SK-N-SH treated with all-trans-retinoic acid at 6 μM for 48 hours (cell line): ENCODE measurements around the gene CCDC80.

Source experiments
- ATAC-seq: fragments of 200-7000 bp; cut with Tn5 transposase; 3 replicates; pipeline ENCODE4 v1.9.1; 2020; ENCODE audit warnings: mild to moderate bottlenecking, moderate library complexity
- ARNTL ChIP-seq: fragments of 450-650 bp; formaldehyde crosslinking; IDR thresholded peaks from 2 replicates; pipeline ENCODE4 v1.5.0; 2020; ENCODE audit warnings: low read depth, mild to moderate bottlenecking, moderate library complexity, borderline replicate concordance
- CREB5 ChIP-seq: fragments of 250-450 bp; sonication (Bioruptor Pico); IDR thresholded peaks from 2 replicates; pipeline ENCODE4 v1.5.1; 2020; ENCODE audit warnings: low read depth, mild to moderate bottlenecking, moderate library complexity
- CSDC2 ChIP-seq: fragments of 250-450 bp; sonication (Bioruptor Pico); IDR thresholded peaks from 2 replicates; pipeline ENCODE4 v1.5.0; 2020; ENCODE audit warnings: mild to moderate bottlenecking, moderate library complexity
- CSRNP3 ChIP-seq: fragments of 250-450 bp; sonication (Bioruptor Pico); IDR thresholded peaks from 2 replicates; pipeline ENCODE4 v1.5.1; 2021; ENCODE audit warnings: mild to moderate bottlenecking, moderate library complexity
- ESRRG ChIP-seq: fragments of 250-450 bp; sonication (Bioruptor Pico); IDR thresholded peaks from 2 replicates; pipeline ENCODE4 v1.6.1; 2021; ENCODE audit warnings: mild to moderate bottlenecking
- GLIS3 ChIP-seq: fragments of 250-450 bp; sonication (Bioruptor Pico); IDR thresholded peaks from 2 replicates; pipeline ENCODE4 v1.5.0; 2020; ENCODE audit warnings: mild to moderate bottlenecking, moderate library complexity
- ISL1 ChIP-seq: fragments of 250-450 bp; sonication (Bioruptor Pico); IDR thresholded peaks from 2 replicates; pipeline ENCODE4 v2.1.2; 2022; ENCODE audit warnings: mild to moderate bottlenecking, moderate library complexity
- OSR1 ChIP-seq: fragments of 250-450 bp; sonication (Bioruptor Pico); IDR thresholded peaks from 2 replicates; pipeline ENCODE4 v1.8.0; 2022; ENCODE audit warnings: moderate library complexity, mild to moderate bottlenecking, inconsistent platforms
- PATZ1 ChIP-seq: fragments of 250-450 bp; sonication (Bioruptor Pico); IDR thresholded peaks from 2 replicates; pipeline ENCODE4 v1.8.0; 2020; ENCODE audit warnings: mild to moderate bottlenecking, moderate library complexity, borderline replicate concordance
- PPARA ChIP-seq: fragments of 250-450 bp; sonication (Bioruptor Pico); IDR thresholded peaks from 2 replicates; pipeline ENCODE4 v1.5.0; 2020; ENCODE audit warnings: mild to moderate bottlenecking, borderline replicate concordance
- RARB ChIP-seq: fragments of 250-450 bp; sonication (Bioruptor Pico); IDR thresholded peaks from 2 replicates; pipeline ENCODE4 v1.8.0; 2021; ENCODE audit warnings: mild to moderate bottlenecking, moderate library complexity
- SNAI2 ChIP-seq: fragments of 250-450 bp; sonication (Bioruptor Pico); IDR thresholded peaks from 2 replicates; pipeline ENCODE4 v1.5.0; 2020; ENCODE audit warnings: mild to moderate bottlenecking, moderate library complexity
- TCF4 ChIP-seq: fragments of 250-450 bp; sonication (Bioruptor Pico); IDR thresholded peaks from 2 replicates; pipeline ENCODE4 v1.8.0; 2021; ENCODE audit warnings: mild to moderate bottlenecking, moderate library complexity, borderline replicate concordance
- TOX ChIP-seq: fragments of 250-450 bp; sonication (Bioruptor Pico); IDR thresholded peaks from 2 replicates; pipeline ENCODE4 v1.8.0; 2021; ENCODE audit warnings: mild to moderate bottlenecking, moderate library complexity, borderline replicate concordance
- TSHZ2 ChIP-seq: fragments of 250-450 bp; sonication (Bioruptor Pico); IDR thresholded peaks from 2 replicates; pipeline ENCODE4 v1.5.0; 2020; ENCODE audit warnings: mild to moderate bottlenecking, moderate library complexity
- ZC3H10 ChIP-seq: fragments of 250-450 bp; sonication (Bioruptor Pico); IDR thresholded peaks from 2 replicates; pipeline ENCODE4 v1.5.1; 2021; ENCODE audit warnings: mild to moderate bottlenecking, moderate library complexity
- ZFP3 ChIP-seq: fragments of 250-450 bp; sonication (Bioruptor Pico); IDR thresholded peaks from 2 replicates; pipeline ENCODE4 v1.5.0; 2020; ENCODE audit warnings: mild to moderate bottlenecking, moderate library complexity
- ZFP30 ChIP-seq: fragments of 450-650 bp; formaldehyde crosslinking; IDR thresholded peaks from 2 replicates; pipeline ENCODE4 v1.5.0; 2022; ENCODE audit warnings: mild to moderate bottlenecking, moderate library complexity
- ZNF565 ChIP-seq: fragments of 450-650 bp; formaldehyde crosslinking; conservative IDR thresholded peaks from 2 replicates; pipeline ENCODE4 v1.5.0; 2020; ENCODE audit warnings: low read depth, mild to moderate bottlenecking, moderate library complexity
- ZNF70 ChIP-seq: fragments of 450-650 bp; formaldehyde crosslinking; IDR thresholded peaks from 2 replicates; pipeline ENCODE4 v1.5.0; 2020; ENCODE audit warnings: mild to moderate bottlenecking, moderate library complexity
- ZNF8 ChIP-seq: fragments of 450-650 bp; formaldehyde crosslinking; IDR thresholded peaks from 2 replicates; pipeline ENCODE4 v1.5.0; 2020; ENCODE audit warnings: mild to moderate bottlenecking, moderate library complexity

The CCDC80 gene

GRCh38 chr3:112642912-112643506 lies 2.1 kb upstream of the CCDC80 start:
- TF ChIP-seq ESRRG (CRISPR knock-in tag) (no peak), ZNF8 (CRISPR knock-in tag) (no peak), ZNF70 (CRISPR knock-in tag) (no peak), ARNTL (CRISPR knock-in tag) (no peak), PPARA (CRISPR knock-in tag) (no peak), SNAI2 (CRISPR knock-in tag) (no peak), TOX (CRISPR knock-in tag) (no peak), PATZ1 (CRISPR knock-in tag) (no peak), OSR1 (no peak), ZFP3 (no peak), ZC3H10 (CRISPR knock-in tag) (no peak), CSRNP3 (CRISPR knock-in tag) (no peak), RARB (no peak), ZNF565 (no peak), TCF4 (CRISPR knock-in tag) (no peak)
- peak; percentile 80 for ATAC-seq

GRCh38 chr3:112640276-112640929 lies 540 bp downstream of the CCDC80 start:
- ATAC-seq = peak; percentile 49
- TF ChIP-seq CSDC2 (CRISPR knock-in tag) (no peak), ARNTL (CRISPR knock-in tag) (no peak), RARB (no peak), ESRRG (CRISPR knock-in tag) (no peak), ZNF8 (CRISPR knock-in tag) (no peak), CSRNP3 (CRISPR knock-in tag) (no peak), CREB5 (CRISPR knock-in tag) (no peak), GLIS3 (no peak), TCF4 (CRISPR knock-in tag) (no peak), TSHZ2 (CRISPR knock-in tag) (no peak), ZNF565 (no peak), TOX (CRISPR knock-in tag) (no peak)

- peak; percentile 1; the same call in 2 of the 3 replicates for ATAC-seq
- no peak for TF ChIP-seq TCF4 (CRISPR knock-in tag)
- no peak for TF ChIP-seq TSHZ2 (CRISPR knock-in tag)
- no peak for TF ChIP-seq ZNF70 (CRISPR knock-in tag)
- no peak for TF ChIP-seq RARB
- TF ChIP-seq OSR1 = no peak
- TF ChIP-seq ZNF8 (CRISPR knock-in tag) = no peak
- TF ChIP-seq ISL1 (CRISPR knock-in tag) = no peak
- TF ChIP-seq ZFP3 = no peak
- TF ChIP-seq ZFP30 (CRISPR knock-in tag) = no peak
- no peak for TF ChIP-seq ZNF565
- TF ChIP-seq TOX (CRISPR knock-in tag) = no peak
- TF ChIP-seq ARNTL (CRISPR knock-in tag) = no peak
- no peak for TF ChIP-seq CSDC2 (CRISPR knock-in tag)
Observed at GRCh38 chr3:112639455-112640225, 1.3 kb downstream of the CCDC80 start.
